Left forelimb (tissue), 1 donor: ENCODE results near the gene MAZ.
"Not testable (repeated sequence)": the region's sequence is repeated elsewhere in the genome, so short reads cannot be mapped to it uniquely, and the experiment has no call there.

ENCODE experiments used
- DNase-seq: peaks from one replicate; pipeline ENCODE4 v3.0.0-alpha.2; 2018; ENCODE audit warnings: low spot score

Gene MAZ

DNA sequence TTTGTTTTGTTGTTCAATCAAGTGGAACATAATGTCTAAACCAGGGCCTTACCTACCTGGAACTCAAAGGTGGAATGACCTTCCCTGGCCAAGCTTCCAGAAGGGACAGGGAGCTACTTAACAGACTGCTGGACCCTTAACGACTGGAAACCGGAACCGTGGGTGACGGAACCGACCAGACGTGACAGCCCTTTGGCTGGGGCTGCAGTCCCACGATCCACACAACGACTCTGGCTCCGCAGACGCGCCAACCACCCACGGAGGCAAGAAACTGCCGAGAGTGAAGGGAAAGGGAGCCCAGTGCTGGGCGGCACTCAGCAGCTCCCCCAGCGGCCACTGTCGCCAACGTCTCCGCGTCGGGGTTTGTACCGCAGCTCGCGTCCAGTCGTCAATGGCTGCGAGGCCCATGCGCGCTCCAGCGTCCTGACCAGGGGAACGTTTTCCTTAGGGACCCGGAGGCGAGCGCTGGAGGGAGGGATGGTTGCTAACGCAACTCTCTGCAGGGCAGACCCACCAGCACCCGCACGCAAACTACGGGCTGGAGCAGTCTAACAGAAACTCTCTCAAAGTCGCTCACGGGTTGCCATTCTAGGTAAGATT, 21.3 kb upstream of the MAZ start:
- peak; percentile 80 for DNase-seq

DNA sequence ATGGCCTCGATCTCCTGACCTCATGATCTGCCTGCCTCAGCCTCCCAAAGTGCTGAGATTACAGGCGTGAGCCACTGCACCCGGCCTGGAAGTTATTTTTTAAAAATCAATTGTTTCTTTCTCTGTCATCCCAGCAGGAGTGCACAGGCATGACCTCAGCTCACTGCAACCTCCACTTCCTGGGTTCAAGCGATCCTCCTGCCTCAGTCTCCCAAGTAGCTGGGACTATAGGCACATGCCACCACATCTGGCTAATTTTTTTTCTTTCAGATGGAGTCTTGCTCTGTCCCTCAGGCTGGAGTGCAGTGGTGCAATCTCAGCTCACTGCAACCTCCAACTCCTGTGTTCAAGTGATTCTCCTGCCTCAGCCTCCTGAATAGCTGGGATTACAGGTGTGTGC, 19.2 kb upstream of the MAZ start:
- DNase-seq = not testable (repeated sequence)

DNA sequence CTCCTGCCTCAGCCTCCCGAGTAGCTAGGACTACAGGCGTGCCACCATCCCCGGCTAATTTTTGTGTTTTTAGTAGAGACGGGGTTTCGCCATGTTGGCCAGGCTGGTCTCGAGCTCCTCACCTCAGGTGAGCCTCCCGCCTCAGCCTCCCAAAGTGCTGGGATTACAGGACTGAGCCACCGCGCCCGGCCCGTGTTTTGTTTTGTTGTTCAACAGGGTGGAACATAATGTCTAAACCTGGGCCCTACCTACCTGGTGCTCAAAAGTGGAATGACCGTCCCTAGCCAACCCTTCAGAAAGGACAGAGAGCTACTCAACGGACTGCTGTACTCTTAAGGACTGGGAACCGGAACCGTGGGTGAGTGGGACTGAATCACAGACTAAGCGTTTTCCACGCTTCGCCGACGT, 16.6 kb upstream of the MAZ start:
- no peak for DNase-seq

- DNase-seq = peak; percentile 100
These were observed 16.0 kb upstream of the MAZ start, which contains the start of gene KIF22 for GRCh38 chr16:29790183-29790948. TSS of gene KIF22 (plus strand) at chr16:29790751. CDS start at chr16:29790760, 9 bp downstream.

DNA sequence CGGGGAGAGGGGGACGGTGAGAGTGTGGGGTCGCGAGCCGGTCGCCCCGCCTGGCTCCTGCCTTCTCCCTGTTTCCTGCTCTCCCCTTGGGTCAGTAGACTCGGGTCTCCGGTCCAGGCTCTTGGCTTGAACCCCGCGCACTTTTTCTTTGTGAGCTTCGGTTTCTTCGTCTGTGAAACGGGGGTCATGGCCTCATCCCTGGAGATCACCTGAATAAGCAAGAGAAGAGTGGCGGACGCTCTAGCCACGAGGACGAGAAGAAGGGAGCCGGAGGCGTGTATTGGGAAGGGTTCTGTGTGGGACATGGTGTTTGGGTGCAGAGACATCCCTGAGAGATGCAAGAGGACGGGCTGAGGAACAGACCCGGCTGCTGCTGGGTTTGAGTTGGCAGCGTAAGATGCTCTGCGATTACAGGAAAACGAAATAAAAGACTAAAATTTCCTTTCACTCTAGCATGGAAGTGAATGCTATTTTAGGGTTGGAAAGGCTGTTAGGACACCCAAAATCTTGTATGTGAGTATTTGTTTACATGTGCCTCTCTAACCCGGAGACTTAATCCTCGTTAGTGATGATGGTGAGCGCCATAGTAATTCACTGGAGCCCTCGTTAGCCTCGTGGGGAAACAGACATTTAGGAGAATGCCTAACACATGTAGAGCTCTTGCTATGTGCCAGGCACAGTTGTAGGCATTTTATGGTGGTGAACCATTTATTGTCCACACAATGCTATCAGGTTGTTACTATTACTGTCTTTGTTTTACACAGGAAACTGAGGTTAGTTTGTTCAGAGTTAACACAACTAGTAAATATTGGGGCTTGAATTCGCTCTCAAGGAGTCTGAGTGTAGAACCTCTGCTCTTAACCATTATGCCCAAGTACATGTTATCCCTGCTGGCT, 15.1 kb upstream of the MAZ start:
- DNase-seq = no peak

DNA sequence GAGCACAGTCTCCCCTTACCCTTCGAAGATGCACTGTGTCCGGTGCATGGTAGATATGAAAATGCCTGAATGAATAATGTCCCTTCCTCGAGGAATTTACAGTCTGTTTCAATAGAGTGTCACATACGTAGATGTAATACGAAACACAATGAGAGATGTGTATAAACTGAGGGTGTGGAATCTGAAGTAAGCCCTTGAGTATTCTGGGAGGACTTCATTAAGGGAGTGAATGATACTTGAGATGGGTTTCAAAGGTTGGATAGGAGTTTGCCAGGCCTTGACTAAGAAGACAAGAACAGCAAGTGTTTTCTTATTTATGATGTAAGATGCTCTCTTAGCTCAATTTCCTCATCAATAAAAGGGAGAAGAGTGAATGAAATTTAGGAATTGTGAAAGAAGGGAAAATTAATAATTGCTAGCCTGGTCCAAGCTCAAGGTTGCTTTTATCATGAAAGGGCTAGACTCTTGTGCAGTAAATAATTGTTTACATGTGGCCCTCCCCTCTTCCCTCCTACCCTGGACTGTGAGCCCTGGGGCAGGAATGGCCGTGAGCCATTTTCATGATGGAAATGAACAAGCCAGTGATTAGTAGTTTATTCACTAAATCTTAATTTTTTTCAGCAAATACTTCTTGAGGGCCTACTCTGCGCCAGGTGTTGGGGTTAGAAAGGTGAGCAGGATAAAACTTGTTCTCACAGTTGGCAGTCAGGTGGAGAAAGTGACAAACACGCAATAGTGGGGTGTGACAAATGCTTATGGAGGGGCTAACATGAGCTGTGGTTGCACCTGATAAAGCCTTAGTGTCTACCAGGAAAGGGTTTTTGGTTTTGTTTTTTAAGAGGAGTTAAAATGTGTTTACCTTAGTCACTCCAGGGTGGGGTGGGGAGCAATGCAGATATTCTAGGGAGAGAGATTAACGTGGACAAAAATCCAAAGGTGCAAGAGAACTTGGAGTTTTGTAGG, 14.2 kb upstream of the MAZ start:
- no peak for DNase-seq

DNA sequence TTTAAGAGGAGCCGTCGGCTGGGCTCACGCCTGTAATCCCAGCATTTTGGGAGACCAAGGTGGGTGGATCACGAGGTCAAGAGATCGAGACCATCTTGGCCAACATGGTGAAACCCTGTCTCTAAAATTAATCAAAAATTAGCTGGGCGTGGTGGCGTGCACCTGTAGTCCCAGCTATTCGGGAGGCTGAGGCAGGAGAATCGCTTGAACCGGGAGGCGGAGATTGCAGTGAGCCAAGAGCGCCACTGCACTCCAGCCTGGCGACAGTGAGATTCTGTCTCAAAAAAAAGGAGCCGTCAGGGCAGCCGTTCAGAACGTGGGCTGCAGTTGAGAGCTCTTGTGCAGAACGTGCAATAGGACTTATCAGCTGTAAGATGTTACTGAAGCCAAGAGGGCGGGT, 13.2 kb upstream of the MAZ start:
- DNase-seq = not testable (repeated sequence)

DNA sequence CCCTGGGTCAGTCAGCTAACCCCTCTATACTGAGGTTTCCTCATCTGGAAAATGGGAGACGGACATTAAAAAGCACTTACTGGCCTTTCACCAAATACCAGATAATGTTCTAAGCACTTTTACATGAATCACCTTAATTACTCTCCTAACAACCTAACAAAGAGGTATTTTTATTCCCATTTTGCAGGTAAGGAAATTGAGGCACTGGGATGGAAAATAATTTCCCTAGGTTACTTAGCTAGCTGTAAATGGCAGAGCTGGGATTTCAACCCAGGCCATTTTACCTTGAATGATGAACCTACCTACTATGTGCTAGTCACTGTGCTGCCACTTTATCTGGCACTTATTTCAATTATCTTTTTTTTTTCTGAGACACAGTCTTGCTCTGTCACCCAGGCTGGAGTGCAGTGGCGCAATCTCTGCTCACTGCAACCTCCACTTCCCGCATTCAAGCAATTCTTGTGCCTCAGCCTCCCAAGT, 12.1 kb upstream of the MAZ start:
- DNase-seq = no peak

DNA sequence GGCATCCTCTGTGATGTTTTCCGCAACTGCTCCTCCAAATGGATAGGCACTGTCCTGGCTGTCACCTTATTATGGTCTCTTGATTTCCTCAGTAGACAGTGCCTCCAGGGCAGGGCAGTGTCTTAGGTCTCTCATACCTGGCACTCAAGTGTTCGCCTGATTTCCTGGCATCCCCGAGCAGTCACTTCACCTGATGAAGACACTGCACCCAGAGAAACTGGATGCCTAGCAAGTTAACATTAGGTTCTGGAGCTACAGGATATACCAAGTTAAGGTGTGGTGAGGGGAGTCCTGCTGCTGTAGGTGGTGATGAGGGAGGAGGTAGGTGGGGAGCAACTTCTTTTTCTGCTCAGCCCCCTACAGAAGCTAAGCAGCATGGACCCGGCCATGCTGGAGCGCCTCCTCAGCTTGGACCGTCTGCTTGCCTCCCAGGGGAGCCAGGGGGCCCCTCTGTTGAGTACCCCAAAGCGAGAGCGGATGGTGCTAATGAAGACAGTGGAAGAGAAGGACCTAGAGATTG, 3.9 kb upstream of the MAZ start:
- no peak for DNase-seq

DNA sequence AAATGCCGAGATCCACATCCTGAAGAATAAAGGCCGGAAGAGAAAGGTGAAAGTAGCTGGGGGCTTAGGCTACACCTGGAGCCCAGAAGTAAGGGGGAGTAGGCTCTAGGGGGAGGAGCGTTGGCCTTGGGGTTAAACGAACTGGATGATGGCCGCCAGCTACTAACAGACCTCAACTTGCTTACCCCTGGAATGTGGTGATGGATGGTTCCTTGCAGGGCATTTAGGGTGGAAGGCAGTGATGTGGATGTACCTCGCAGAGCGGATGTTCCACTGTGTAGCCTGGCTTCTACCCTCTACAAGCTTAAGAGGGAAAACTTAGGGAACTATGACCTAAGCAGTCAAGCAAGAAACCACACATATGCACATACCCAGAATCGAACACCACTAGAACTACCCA, 2.3 kb upstream of the MAZ start:
- DNase-seq = no peak

GRCh38 chr16:29804455-29805231, 1.7 kb upstream of the MAZ start:
- DNase-seq = no peak

GRCh38 chr16:29805232-29806098, 864 bp upstream of the MAZ start:
- peak; percentile 99 for DNase-seq

DNA sequence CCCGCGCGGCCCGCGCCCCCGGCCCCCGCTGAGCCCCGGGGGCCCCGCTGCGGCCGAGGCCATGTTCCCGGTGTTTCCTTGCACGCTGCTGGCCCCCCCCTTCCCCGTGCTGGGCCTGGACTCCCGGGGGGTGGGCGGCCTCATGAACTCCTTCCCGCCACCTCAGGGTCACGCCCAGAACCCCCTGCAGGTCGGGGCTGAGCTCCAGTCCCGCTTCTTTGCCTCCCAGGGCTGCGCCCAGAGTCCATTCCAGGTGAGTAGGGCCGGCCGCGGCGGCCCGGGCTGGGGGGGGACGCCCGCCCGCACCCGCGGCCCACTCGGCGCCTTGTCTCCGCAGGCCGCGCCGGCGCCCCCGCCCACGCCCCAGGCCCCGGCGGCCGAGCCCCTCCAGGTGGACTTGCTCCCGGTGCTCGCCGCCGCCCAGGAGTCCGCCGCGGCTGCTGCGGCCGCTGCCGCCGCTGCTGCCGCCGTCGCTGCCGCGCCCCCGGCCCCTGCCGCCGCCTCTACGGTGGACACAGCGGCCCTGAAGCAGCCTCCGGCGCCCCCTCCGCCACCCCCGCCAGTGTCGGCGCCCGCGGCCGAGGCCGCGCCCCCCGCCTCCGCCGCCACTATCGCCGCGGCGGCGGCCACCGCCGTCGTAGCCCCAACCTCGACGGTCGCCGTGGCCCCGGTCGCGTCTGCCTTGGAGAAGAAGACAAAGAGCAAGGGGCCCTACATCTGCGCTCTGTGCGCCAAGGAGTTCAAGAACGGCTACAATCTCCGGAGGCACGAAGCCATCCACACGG, 504 bp downstream of the MAZ start:
- no peak for DNase-seq

DNA sequence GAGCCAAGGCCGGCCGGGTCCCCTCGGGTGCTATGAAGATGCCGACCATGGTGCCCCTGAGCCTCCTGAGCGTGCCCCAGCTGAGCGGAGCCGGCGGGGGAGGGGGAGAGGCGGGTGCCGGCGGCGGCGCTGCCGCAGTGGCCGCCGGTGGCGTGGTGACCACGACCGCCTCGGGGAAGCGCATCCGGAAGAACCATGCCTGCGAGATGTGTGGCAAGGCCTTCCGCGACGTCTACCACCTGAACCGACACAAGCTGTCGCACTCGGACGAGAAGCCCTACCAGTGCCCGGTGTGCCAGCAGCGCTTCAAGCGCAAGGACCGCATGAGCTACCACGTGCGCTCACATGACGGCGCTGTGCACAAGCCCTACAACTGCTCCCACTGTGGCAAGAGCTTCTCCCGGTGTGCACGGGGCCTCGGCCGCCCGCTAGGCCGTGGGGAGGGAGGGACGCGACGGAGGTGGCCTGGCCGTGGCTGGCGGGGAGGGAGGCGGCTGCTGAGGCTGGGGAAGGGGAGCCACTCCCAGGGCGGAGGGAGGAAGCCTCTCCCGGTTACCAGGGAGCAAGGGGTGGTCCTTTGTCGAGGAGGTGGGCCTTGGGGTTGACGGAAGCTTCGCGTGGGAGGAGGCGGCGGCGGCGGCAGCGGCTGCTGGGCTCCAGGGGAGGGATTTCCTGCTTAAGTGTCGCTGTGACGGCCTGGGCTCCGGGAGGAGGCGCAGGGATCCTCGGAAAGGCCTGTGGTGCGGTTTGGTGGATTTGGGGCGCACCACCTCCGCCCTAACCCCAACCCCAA, 1.3 kb downstream of the MAZ start:
- peak; percentile 93 for DNase-seq

- no peak for DNase-seq
These were observed 2.0 kb downstream of the MAZ start for GRCh38 chr16:29808219-29808900.

- DNase-seq = no peak
These were observed 2.9 kb downstream of the MAZ start for GRCh38 chr16:29809031-29809747.
